NCI-H1417 (cell line): ENCODE results near the gene RPEL1.
A peak's percentile ranks its signal among the peaks of the same experiment; 100 is the strongest.
"Not testable (repeated sequence)": the region's sequence is repeated elsewhere in the genome, so short reads cannot be mapped to it uniquely, and the experiment has no call there.

Source experiments
- DNase-seq, 3 experiments: peaks; one replicate each; lab custom pipeline; 2025; lab: John Stamatoyannopoulos, UW

The RPEL1 gene

GRCh38 chr10:103245587-103245986 lies at the start of gene RPEL1:
Gene RPEL1 (plus strand): TSS chr10:103245887. CDS start chr10:103245997, 110 bp downstream.
- DNase-seq, result not testable (repeated sequence)

- no peak for DNase-seq
Measured at GRCh38 chr10:103196516-103196915, 49.2 kb upstream of the RPEL1 start.

GRCh38 chr10:103197174-103197573 lies 48.5 kb upstream of the RPEL1 start:
- no peak for DNase-seq

- DNase-seq, result no peak
Measured at GRCh38 chr10:103197903-103198302, 47.8 kb upstream of the RPEL1 start.

GRCh38 chr10:103198648-103199047 lies 47.0 kb upstream of the RPEL1 start:
- no peak for DNase-seq

- DNase-seq, result no peak
Measured at GRCh38 chr10:103199488-103199887, 46.2 kb upstream of the RPEL1 start.

GRCh38 chr10:103202319-103202718 lies 43.4 kb upstream of the RPEL1 start:
- no peak for DNase-seq

GRCh38 chr10:103203466-103203865 lies 42.2 kb upstream of the RPEL1 start:
- no peak for DNase-seq

- peak in 2 of 3 experiments; percentile 36 to 69 for DNase-seq
Measured at GRCh38 chr10:103204353-103205255, 41.1 kb upstream of the RPEL1 start.

- not testable (repeated sequence) for DNase-seq
Measured at GRCh38 chr10:103205401-103205800, 40.3 kb upstream of the RPEL1 start.

- DNase-seq, result not testable (repeated sequence)
Measured at GRCh38 chr10:103206715-103207114, 39.0 kb upstream of the RPEL1 start.

GRCh38 chr10:103207141-103207540 lies 38.5 kb upstream of the RPEL1 start:
- no peak for DNase-seq

GRCh38 chr10:103207643-103208042 lies 38.0 kb upstream of the RPEL1 start:
- DNase-seq, result not testable (repeated sequence)

GRCh38 chr10:103210262-103210661 lies 35.4 kb upstream of the RPEL1 start:
- DNase-seq, result not testable (repeated sequence)

- DNase-seq, result no peak
Measured at GRCh38 chr10:103215601-103216000, 30.1 kb upstream of the RPEL1 start.

- not testable (repeated sequence) for DNase-seq
Measured at GRCh38 chr10:103216362-103216761, 29.3 kb upstream of the RPEL1 start.

GRCh38 chr10:103224133-103224532 lies 21.6 kb upstream of the RPEL1 start:
- no peak for DNase-seq

GRCh38 chr10:103224721-103225120 lies 21.0 kb upstream of the RPEL1 start:
- not testable (repeated sequence) for DNase-seq

- DNase-seq, result no peak
Measured at GRCh38 chr10:103225939-103226338, 19.7 kb upstream of the RPEL1 start.

GRCh38 chr10:103227416-103227815 lies 18.3 kb upstream of the RPEL1 start:
- DNase-seq, result no peak

- DNase-seq, result no peak
Measured at GRCh38 chr10:103231047-103231551, 14.6 kb upstream of the RPEL1 start.

- no peak for DNase-seq
Measured at GRCh38 chr10:103232131-103232673, 13.5 kb upstream of the RPEL1 start.
